Measurements from ENCODE around the gene PLBD2. TPM values are rescaled to one million over a fixed set of nuclear protein-coding genes. Genes with fewer than 3 reads are reported as not detected.

Gene PLBD2
- total and polyA plus RNA-seq, 9 of the 15 experiments (the other 6 are each of a cell fraction or from before 2014, with no cell fraction given) = 2.4 to 37.4 (median 6.0) TPM

DNA sequence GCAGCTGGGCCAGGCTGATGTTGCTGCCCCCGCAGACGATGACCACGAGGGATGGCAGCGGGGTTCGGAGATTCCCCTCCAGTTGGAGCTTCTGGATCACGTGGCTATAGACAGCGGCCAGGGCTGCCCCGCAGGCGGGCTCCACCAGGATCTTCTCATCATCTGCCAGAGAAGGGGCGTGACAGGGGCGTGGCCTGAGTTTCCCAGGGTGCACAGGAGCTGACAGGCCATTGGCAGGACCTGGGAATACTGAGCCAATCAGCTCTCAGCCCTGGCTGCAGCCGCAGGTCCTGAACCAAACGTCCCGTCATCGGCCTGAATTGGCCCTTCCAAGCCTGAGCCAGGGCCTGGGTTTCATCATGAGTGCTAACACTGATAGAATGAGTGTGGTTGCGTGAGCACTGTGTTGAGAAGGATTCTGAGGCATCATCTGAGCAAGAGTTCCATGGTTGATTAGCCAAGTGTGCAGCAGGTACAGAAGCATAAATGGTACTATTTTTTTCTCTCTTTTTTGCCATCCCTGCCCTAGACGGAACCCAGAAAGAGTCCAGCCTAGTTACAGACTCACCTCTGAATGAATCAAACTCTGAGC lies 34.7 kb downstream of the PLBD2 start (continued):
- TF ChIP-seq, protein P1, sequence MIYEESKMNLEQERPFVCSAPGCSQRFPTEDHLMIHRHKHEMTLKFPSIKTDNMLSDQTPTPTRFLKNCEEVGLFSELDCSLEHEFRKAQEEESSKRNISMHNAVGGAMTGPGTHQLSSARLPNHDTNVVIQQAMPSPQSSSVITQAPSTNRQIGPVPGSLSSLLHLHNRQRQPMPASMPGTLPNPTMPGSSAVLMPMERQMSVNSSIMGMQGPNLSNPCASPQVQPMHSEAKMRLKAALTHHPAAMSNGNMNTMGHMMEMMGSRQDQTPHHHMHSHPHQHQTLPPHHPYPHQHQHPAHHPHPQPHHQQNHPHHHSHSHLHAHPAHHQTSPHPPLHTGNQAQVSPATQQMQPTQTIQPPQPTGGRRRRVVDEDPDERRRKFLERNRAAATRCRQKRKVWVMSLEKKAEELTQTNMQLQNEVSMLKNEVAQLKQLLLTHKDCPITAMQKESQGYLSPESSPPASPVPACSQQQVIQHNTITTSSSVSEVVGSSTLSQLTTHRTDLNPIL (CRISPR knock-in tag; IDR thresholded peaks at IDR 0.05) = no peak
- TF ChIP-seq RCOR1 (IDR thresholded peaks at IDR 0.05; ENCODE audit: borderline replicate concordance in 1 of 2, low read depth in 2 of 2, low read length in 2 of 2) = peak; percentile 56 to 100; a peak in 3 of 4 replicates
- TF ChIP-seq NR2C1 (IDR thresholded peaks at IDR 0.05) = no peak
- TF ChIP-seq NR2C1 (tag; IDR thresholded peaks at IDR 0.05) = no peak
- TF ChIP-seq, protein P2, sequence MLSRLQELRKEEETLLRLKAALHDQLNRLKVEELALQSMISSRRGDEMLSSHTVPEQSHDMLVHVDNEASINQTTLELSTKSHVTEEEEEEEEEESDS (CRISPR knock-in tag; IDR thresholded peaks at IDR 0.05) = no peak
- no peak for TF ChIP-seq NONO (IDR thresholded peaks at IDR 0.05; ENCODE audit: low read depth in 2 of 2, low read length in 1 of 2)
- no peak for TF ChIP-seq SMARCA5 (IDR thresholded peaks at IDR 0.05)
- TF ChIP-seq EZH2 (IDR thresholded peaks at IDR 0.05; ENCODE audit: borderline replicate concordance, low read depth, low read length) = no peak
- TF ChIP-seq ZFP36 (IDR thresholded peaks at IDR 0.05; ENCODE audit: low read depth, low read length, partially characterized antibody) = no peak
- TF ChIP-seq, protein P3, sequence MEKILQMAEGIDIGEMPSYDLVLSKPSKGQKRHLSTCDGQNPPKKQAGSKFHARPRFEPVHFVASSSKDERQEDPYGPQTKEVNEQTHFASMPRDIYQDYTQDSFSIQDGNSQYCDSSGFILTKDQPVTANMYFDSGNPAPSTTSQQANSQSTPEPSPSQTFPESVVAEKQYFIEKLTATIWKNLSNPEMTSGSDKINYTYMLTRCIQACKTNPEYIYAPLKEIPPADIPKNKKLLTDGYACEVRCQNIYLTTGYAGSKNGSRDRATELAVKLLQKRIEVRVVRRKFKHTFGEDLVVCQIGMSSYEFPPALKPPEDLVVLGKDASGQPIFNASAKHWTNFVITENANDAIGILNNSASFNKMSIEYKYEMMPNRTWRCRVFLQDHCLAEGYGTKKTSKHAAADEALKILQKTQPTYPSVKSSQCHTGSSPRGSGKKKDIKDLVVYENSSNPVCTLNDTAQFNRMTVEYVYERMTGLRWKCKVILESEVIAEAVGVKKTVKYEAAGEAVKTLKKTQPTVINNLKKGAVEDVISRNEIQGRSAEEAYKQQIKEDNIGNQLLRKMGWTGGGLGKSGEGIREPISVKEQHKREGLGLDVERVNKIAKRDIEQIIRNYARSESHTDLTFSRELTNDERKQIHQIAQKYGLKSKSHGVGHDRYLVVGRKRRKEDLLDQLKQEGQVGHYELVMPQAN (IDR thresholded peaks at IDR 0.05; ENCODE audit: borderline replicate concordance) = no peak
- TF ChIP-seq POLR2H (tag; IDR thresholded peaks at IDR 0.05; ENCODE audit: low read depth) = no peak
- peak; percentile 80 for TF ChIP-seq NFYB (IDR thresholded peaks at IDR 0.05; ENCODE audit: extremely low read depth, insufficient read length)
- no peak for TF ChIP-seq PCBP1 (IDR thresholded peaks at IDR 0.05; ENCODE audit: low read depth, low read length, poor library complexity, severe bottlenecking)
- TF ChIP-seq, protein P4, sequence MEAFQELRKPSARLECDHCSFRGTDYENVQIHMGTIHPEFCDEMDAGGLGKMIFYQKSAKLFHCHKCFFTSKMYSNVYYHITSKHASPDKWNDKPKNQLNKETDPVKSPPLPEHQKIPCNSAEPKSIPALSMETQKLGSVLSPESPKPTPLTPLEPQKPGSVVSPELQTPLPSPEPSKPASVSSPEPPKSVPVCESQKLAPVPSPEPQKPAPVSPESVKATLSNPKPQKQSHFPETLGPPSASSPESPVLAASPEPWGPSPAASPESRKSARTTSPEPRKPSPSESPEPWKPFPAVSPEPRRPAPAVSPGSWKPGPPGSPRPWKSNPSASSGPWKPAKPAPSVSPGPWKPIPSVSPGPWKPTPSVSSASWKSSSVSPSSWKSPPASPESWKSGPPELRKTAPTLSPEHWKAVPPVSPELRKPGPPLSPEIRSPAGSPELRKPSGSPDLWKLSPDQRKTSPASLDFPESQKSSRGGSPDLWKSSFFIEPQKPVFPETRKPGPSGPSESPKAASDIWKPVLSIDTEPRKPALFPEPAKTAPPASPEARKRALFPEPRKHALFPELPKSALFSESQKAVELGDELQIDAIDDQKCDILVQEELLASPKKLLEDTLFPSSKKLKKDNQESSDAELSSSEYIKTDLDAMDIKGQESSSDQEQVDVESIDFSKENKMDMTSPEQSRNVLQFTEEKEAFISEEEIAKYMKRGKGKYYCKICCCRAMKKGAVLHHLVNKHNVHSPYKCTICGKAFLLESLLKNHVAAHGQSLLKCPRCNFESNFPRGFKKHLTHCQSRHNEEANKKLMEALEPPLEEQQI (IDR thresholded peaks at IDR 0.05) = no peak
- TF ChIP-seq KLF13 (tag; IDR thresholded peaks at IDR 0.05; ENCODE audit: borderline replicate concordance, low read depth) = peak; percentile 45; the same call in 1 of the 2 replicates
- no peak for TF ChIP-seq HCFC1 (IDR thresholded peaks at IDR 0.05; ENCODE audit: low read depth, low read length)
- no peak for TF ChIP-seq FUS (optimal IDR thresholded peaks at IDR 0.05; ENCODE audit: low read depth, low read length)
- no peak for TF ChIP-seq ZNF41 (CRISPR knock-in tag; conservative IDR thresholded peaks at IDR 0.05)
- TF ChIP-seq MEIS2 (IDR thresholded peaks at IDR 0.05; ENCODE audit: partially characterized antibody) = peak; percentile 67
- no peak for TF ChIP-seq EHMT2 (IDR thresholded peaks at IDR 0.05)
- TF ChIP-seq CBX2 (IDR thresholded peaks at IDR 0.05; ENCODE audit: insufficient read depth, low read length, poor library complexity, severe bottlenecking) = no peak
- TF ChIP-seq ZNF76 (CRISPR knock-in tag; IDR thresholded peaks at IDR 0.05; ENCODE audit: borderline replicate concordance) = no peak
- no peak for TF ChIP-seq ARID2 (IDR thresholded peaks at IDR 0.05)
- TF ChIP-seq MECOM (CRISPR knock-in tag; IDR thresholded peaks at IDR 0.05) = no peak

All from K562 (cell line).